GM23338 (cell line): Measurements from ENCODE around the gene SMG1. TPM values are rescaled to one million over a fixed set of nuclear protein-coding genes. Genes with fewer than 3 reads are reported as not detected.

Source experiments
- ATAC-seq: fragments of 200-7000 bp; cut with Tn5 transposase; 3 replicates; pipeline ENCODE4 v1.9.1; 2020
- DNase-seq: peaks from one replicate; pipeline ENCODE4 v3.0.0-alpha.2; 2015; ENCODE audit warnings: low spot score
- H2AFZ ChIP-seq: fragments of 200-600 bp; sonication (generic); 2 replicates; pipeline ENCODE4 v1.8.0; 2016; ENCODE audit warnings: antibody characterized with exemption, mild to moderate bottlenecking, moderate library complexity
- H3F3A ChIP-seq: fragments of 200-600 bp; sonication (generic); replicated peaks from 2 replicates; pipeline ENCODE4 v1.8.0; 2017; ENCODE audit warnings: antibody characterized with exemption, mixed run types, low read depth
- H3K27ac ChIP-seq: fragments of 200-600 bp; sonication (generic); 2 replicates; pipeline ENCODE4 v1.6.1; 2016; ENCODE audit warnings: low read depth
- H3K27me3 ChIP-seq: fragments of 200-600 bp; sonication (generic); 2 replicates; pipeline ENCODE4 v1.8.0; 2016; ENCODE audit warnings: mild to moderate bottlenecking, mixed run types, moderate library complexity; ENCODE audit not compliant: insufficient read depth
- H3K36me3 ChIP-seq: fragments of 200-600 bp; sonication (generic); 2 replicates; pipeline ENCODE4 v1.8.0; 2016; ENCODE audit warnings: mild to moderate bottlenecking; ENCODE audit not compliant: insufficient read depth
- H3K4me1 ChIP-seq: fragments of 200-600 bp; sonication (generic); 2 replicates; pipeline ENCODE4 v1.8.0; 2016; ENCODE audit warnings: mild to moderate bottlenecking, moderate library complexity; ENCODE audit not compliant: insufficient read depth
- H3K4me2 ChIP-seq: fragments of 200-600 bp; sonication (generic); 2 replicates; pipeline ENCODE4 v1.7.1; 2017; ENCODE audit warnings: mixed run types
- H3K4me3 ChIP-seq: fragments of 200-600 bp; sonication (generic); 2 replicates; pipeline ENCODE4 v1.6.1; 2016; ENCODE audit warnings: mixed run types
- H3K79me2 ChIP-seq: fragments of 200-600 bp; sonication (generic); replicated peaks from 2 replicates; pipeline ENCODE4 v1.8.0; 2017; ENCODE audit warnings: mild to moderate bottlenecking; ENCODE audit not compliant: insufficient read depth
- H3K9me2 ChIP-seq: fragments of 200-600 bp; sonication (generic); 2 replicates; pipeline ENCODE4 v1.8.0; 2017; ENCODE audit not compliant: insufficient read depth
- H4K20me1 ChIP-seq: fragments of 200-600 bp; sonication (generic); replicated peaks from 2 replicates; pipeline ENCODE4 v1.8.0; 2017; ENCODE audit warnings: mild to moderate bottlenecking; ENCODE audit not compliant: insufficient read depth
- H3K27ac Mint-ChIP-seq: 2 replicates; pipeline ENCODE4 v1.8.0; 2020; ENCODE audit warnings: inconsistent platforms, mild to moderate bottlenecking, moderate library complexity, mixed read lengths
- H3K27me3 Mint-ChIP-seq: 3 replicates; pipeline ENCODE4 v1.8.0; 2022; ENCODE audit warnings: low read depth, mild to moderate bottlenecking, moderate library complexity, mixed read lengths, inconsistent platforms; ENCODE audit not compliant: insufficient read depth, poor library complexity
- H3K36me3 Mint-ChIP-seq: 3 replicates; pipeline ENCODE4 v1.8.0; 2021; ENCODE audit warnings: low read depth, mild to moderate bottlenecking, inconsistent platforms, moderate library complexity, mixed read lengths
- H3K4me1 Mint-ChIP-seq: 3 replicates; pipeline ENCODE4 v1.8.0; 2020; ENCODE audit warnings: mild to moderate bottlenecking, inconsistent platforms, mixed read lengths
- H3K4me3 Mint-ChIP-seq: 3 replicates; pipeline ENCODE4 v1.8.0; 2021; ENCODE audit warnings: moderate library complexity, mild to moderate bottlenecking, inconsistent platforms, mixed read lengths
- H3K9me3 Mint-ChIP-seq: 3 replicates; pipeline ENCODE4 v1.8.0; 2020; ENCODE audit warnings: moderate library complexity, mild to moderate bottlenecking, inconsistent platforms, mixed read lengths
- CREB1 ChIP-seq: fragments of 250-450 bp; sonication (Bioruptor Pico); IDR thresholded peaks from 2 replicates; pipeline ENCODE4 v1.5.0; 2020; ENCODE audit warnings: low read depth, mild to moderate bottlenecking, moderate library complexity
- CTCF ChIP-seq, 2 experiments: fragments of 200-600 bp in 1 of 2; sonication (generic) in 1 of 2; conservative IDR thresholded peaks; 2 replicates each; pipeline versions ENCODE4 v1.5.1 to v1.6.1; 2016 to 2017; ENCODE audit warnings: antibody characterized with exemption in 2 of 2, low read depth in 2 of 2, mild to moderate bottlenecking in 2 of 2, moderate library complexity in 1 of 2
- EZH2 ChIP-seq: fragments of 200-600 bp; sonication (generic); IDR thresholded peaks from one replicate; pipeline ENCODE4 v1.8.0; 2017; ENCODE audit warnings: antibody characterized with exemption, mild to moderate bottlenecking, low read depth; ENCODE audit not compliant: unreplicated experiment
- EZH2phosphoT487 ChIP-seq: fragments of 200-600 bp; sonication (generic); IDR thresholded peaks from one replicate; pipeline ENCODE4 v1.8.1; 2018; ENCODE audit warnings: antibody characterized with exemption; ENCODE audit not compliant: unreplicated experiment
- JUNB ChIP-seq: IDR thresholded peaks from one replicate; pipeline ENCODE4 v1.6.1; 2016; ENCODE audit warnings: antibody characterized with exemption; ENCODE audit not compliant: unreplicated experiment
- NANOG ChIP-seq: IDR thresholded peaks from 2 replicates; pipeline ENCODE4 v1.6.1; 2016; ENCODE audit warnings: antibody characterized with exemption, borderline replicate concordance
- POLR2AphosphoS5 ChIP-seq: IDR thresholded peaks from 2 replicates; pipeline ENCODE4 v1.6.1; 2016; ENCODE audit warnings: antibody characterized with exemption, low read depth
- STAT1 ChIP-seq: IDR thresholded peaks from one replicate; pipeline ENCODE4 v1.6.1; 2016; ENCODE audit warnings: antibody characterized with exemption; ENCODE audit not compliant: unreplicated experiment
- ZNF114 ChIP-seq: fragments of 250-450 bp; sonication (Bioruptor Pico); IDR thresholded peaks from 2 replicates; pipeline ENCODE4 v1.5.0; 2020; ENCODE audit warnings: mild to moderate bottlenecking, moderate library complexity
- ZNF331 ChIP-seq: fragments of 250-450 bp; sonication (Bioruptor Pico); IDR thresholded peaks from 2 replicates; pipeline ENCODE4 v1.5.0; 2020; ENCODE audit warnings: low read depth, mild to moderate bottlenecking, moderate library complexity
- ZNF462 ChIP-seq: fragments of 250-450 bp; sonication (Bioruptor Pico); IDR thresholded peaks from 2 replicates; pipeline ENCODE4 v1.5.0; 2020; ENCODE audit warnings: mild to moderate bottlenecking, moderate library complexity
- polyA plus RNA-seq: library from polyadenylated mRNA; unstranded; fragments of >200 nt; fragmentation: Nextera tagmentation; extraction: Ambion mirVana; gene quantifications from 2 replicates; pipeline ENCODE4 v1.2.1, GENCODE V29; 2016
- total RNA-seq: library from RNA; depleted of rRNA; stranded (reverse); fragments of >200 nt; shearing (Covaris generic); gene quantifications from 2 replicates; pipeline ENCODE4 v1.2.3, GENCODE V29; 2014
- TF ChIP-seq, protein P1 (sequence below): IDR thresholded peaks from one replicate; pipeline ENCODE4 v1.6.1; 2018; ENCODE audit warnings: antibody characterized with exemption; ENCODE audit not compliant: unreplicated experiment
- TF ChIP-seq, protein P2 (sequence below): IDR thresholded peaks from 2 replicates; pipeline ENCODE4 v1.6.1; 2016; ENCODE audit warnings: antibody characterized with exemption

SMG1 gene
- total and polyA plus RNA-seq, 2 experiments from 2014 or later: 18.6 to 119 TPM

DNA sequence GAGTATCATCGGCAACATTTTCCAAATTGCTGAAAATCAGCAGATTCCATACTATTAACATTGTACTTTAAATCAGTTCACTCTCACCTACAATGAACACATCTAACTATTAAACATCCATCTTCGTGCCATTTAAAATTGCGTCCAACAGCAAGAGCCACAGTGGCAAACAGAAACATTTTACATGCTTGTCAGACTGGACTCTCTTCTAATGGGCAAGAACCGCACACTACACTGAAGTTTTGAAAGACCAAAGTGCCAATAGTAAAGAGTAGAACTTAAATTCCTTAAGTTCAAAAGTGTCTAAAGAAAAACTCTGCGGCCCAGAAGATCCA is 136.7 kb downstream of the SMG1 start:
- H3K4me3 Mint-ChIP-seq: peak overlapping the region; percentile 95
- DNase-seq: no peak
- TF ChIP-seq ZNF114 (CRISPR knock-in tag): no peak
- TF ChIP-seq CTCF (conservative IDR thresholded peaks at IDR 0.05; ENCODE audit: low read depth in 2 of 2): no peak
- TF ChIP-seq ZNF462 (CRISPR knock-in tag): no peak
- TF ChIP-seq CREB1: no peak
- no peak for TF ChIP-seq NANOG
- TF ChIP-seq JUNB: no peak
- TF ChIP-seq, protein P1, sequence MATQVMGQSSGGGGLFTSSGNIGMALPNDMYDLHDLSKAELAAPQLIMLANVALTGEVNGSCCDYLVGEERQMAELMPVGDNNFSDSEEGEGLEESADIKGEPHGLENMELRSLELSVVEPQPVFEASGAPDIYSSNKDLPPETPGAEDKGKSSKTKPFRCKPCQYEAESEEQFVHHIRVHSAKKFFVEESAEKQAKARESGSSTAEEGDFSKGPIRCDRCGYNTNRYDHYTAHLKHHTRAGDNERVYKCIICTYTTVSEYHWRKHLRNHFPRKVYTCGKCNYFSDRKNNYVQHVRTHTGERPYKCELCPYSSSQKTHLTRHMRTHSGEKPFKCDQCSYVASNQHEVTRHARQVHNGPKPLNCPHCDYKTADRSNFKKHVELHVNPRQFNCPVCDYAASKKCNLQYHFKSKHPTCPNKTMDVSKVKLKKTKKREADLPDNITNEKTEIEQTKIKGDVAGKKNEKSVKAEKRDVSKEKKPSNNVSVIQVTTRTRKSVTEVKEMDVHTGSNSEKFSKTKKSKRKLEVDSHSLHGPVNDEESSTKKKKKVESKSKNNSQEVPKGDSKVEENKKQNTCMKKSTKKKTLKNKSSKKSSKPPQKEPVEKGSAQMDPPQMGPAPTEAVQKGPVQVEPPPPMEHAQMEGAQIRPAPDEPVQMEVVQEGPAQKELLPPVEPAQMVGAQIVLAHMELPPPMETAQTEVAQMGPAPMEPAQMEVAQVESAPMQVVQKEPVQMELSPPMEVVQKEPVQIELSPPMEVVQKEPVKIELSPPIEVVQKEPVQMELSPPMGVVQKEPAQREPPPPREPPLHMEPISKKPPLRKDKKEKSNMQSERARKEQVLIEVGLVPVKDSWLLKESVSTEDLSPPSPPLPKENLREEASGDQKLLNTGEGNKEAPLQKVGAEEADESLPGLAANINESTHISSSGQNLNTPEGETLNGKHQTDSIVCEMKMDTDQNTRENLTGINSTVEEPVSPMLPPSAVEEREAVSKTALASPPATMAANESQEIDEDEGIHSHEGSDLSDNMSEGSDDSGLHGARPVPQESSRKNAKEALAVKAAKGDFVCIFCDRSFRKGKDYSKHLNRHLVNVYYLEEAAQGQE: no peak
- TF ChIP-seq EZH2phosphoT487: no peak
- no peak for TF ChIP-seq EZH2
- no peak for TF ChIP-seq ZNF331 (CRISPR knock-in tag)
- no peak for TF ChIP-seq POLR2AphosphoS5
- TF ChIP-seq STAT1: no peak
- TF ChIP-seq, protein P2, sequence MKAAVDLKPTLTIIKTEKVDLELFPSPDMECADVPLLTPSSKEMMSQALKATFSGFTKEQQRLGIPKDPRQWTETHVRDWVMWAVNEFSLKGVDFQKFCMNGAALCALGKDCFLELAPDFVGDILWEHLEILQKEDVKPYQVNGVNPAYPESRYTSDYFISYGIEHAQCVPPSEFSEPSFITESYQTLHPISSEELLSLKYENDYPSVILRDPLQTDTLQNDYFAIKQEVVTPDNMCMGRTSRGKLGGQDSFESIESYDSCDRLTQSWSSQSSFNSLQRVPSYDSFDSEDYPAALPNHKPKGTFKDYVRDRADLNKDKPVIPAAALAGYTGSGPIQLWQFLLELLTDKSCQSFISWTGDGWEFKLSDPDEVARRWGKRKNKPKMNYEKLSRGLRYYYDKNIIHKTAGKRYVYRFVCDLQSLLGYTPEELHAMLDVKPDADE: no peak
- H3K9me3 Mint-ChIP-seq: no peaks in the 10 kb centered on the region
- H2AFZ ChIP-seq: no peak overlapping the region
- H3K9me2 ChIP-seq: no peaks in the 10 kb centered on the region
- peak overlapping the region; percentile 91 for H3K27ac ChIP-seq
- H3K4me1 ChIP-seq: peaks cover 29% of the 10 kb centered on the region
- no peak for ATAC-seq
- peak overlapping the region; percentile 99 for H3K27ac Mint-ChIP-seq
- H3K4me2 ChIP-seq: peak overlapping the region; percentile 95
- peaks cover 70% of the 10 kb centered on the region for H3K36me3 ChIP-seq
- H3F3A ChIP-seq: peaks cover 55% of the 10 kb centered on the region
- peaks cover 36% of the 10 kb centered on the region for H3K4me1 Mint-ChIP-seq
- H3K79me2 ChIP-seq: peaks cover 57% of the 10 kb centered on the region
- peaks cover 12% of the 10 kb centered on the region for H3K27me3 Mint-ChIP-seq
- H4K20me1 ChIP-seq: peaks cover 58% of the 10 kb centered on the region
- H3K27me3 ChIP-seq: no peaks in the 10 kb centered on the region
- H3K36me3 Mint-ChIP-seq: peaks cover 94% of the 10 kb centered on the region
- peak overlapping the region; percentile 99 for H3K4me3 ChIP-seq
